BLaER1 (cell line): ENCODE measurements around the gene DAD1.
"Not testable (repeated sequence)": the region's sequence is repeated elsewhere in the genome, so short reads cannot be mapped to it uniquely, and the experiment has no call there.

ENCODE experiments used
- H3K27ac ChIP-seq: shearing (Covaris generic); formaldehyde crosslinking; 2 replicates; pipeline ENCODE4 v1.8.1; 2022
- H3K27me3 ChIP-seq: shearing (Covaris generic); formaldehyde crosslinking; 2 replicates; pipeline ENCODE4 v1.8.1; 2022
- H3K36me3 ChIP-seq: shearing (Covaris generic); formaldehyde crosslinking; 2 replicates; pipeline ENCODE4 v1.8.1; 2022
- H3K4me1 ChIP-seq: shearing (Covaris generic); formaldehyde crosslinking; 2 replicates; pipeline ENCODE4 v1.8.1; 2022
- H3K4me2 ChIP-seq: shearing (Covaris generic); formaldehyde crosslinking; 2 replicates; pipeline ENCODE4 v1.8.1; 2022
- H3K4me3 ChIP-seq: shearing (Covaris generic); formaldehyde crosslinking; 2 replicates; pipeline ENCODE4 v1.8.1; 2022
- H3K9ac ChIP-seq: shearing (Covaris generic); formaldehyde crosslinking; 2 replicates; pipeline ENCODE4 v1.8.1; 2022
- H3K9me3 ChIP-seq: shearing (Covaris generic); formaldehyde crosslinking; 2 replicates; pipeline ENCODE4 v1.8.1; 2022
- H4K20me1 ChIP-seq: shearing (Covaris generic); formaldehyde crosslinking; 2 replicates; pipeline ENCODE4 v1.8.1; 2022
- Cebpa-rat ChIP-seq: shearing (Covaris generic); IDR thresholded peaks from 2 replicates; pipeline ENCODE4 v1.8.1; 2022

DAD1 gene

GRCh38 chr14:22622255-22622654 is 33.2 kb upstream of the DAD1 start:
- H3K4me2 ChIP-seq, result peak overlapping the region; percentile 67
- H3K27ac ChIP-seq, result peak overlapping the region; percentile 35; the same call in 1 of the 2 replicates
- peaks cover 12% of the 10 kb centered on the region for H3K9me3 ChIP-seq
- TF ChIP-seq Cebpa-rat, result no peak
- H3K4me1 ChIP-seq, result peaks cover 45% of the 10 kb centered on the region
- H3K27me3 ChIP-seq, result no peaks in the 10 kb centered on the region
- no peaks in the 10 kb centered on the region for H4K20me1 ChIP-seq
- H3K36me3 ChIP-seq, result no peaks in the 10 kb centered on the region
- H3K4me3 ChIP-seq, result no peak overlapping the region
- H3K9ac ChIP-seq, result no peak overlapping the region

DNA sequence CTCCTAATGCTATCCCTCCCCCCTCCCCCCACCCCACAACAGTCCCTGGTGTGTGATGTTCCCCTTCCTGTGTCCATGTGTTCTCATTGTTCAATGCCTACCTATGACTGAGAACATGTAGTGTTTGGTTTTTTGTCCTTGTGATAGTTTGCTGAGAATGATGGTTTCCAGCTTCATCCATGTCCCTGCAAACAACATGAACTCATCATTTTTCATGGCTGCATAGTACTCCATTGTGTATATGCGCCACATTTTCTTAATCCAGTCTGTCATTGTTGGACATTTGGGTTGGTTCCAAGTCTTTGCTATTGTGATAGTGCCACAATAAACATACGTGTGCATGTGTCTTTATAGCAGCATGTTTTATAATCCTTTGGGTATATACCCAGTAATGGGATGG is 26.7 kb upstream of the DAD1 start:
- not testable (repeated sequence) for H3K4me3 ChIP-seq, H3K4me2 ChIP-seq, H3K9ac ChIP-seq, H3K27me3 ChIP-seq, H3K9me3 ChIP-seq, H4K20me1 ChIP-seq, H3K27ac ChIP-seq
- peaks cover 19% of the 10 kb centered on the region for H3K4me1 ChIP-seq
- H3K36me3 ChIP-seq, result peaks cover 17% of the 10 kb centered on the region

GRCh38 chr14:22614240-22614799 is 25.3 kb upstream of the DAD1 start:
- Histone ChIP-seq H3K9me3 (no peaks in the 10 kb centered on the region), H3K4me1 (peaks cover 19% of the 10 kb centered on the region), H4K20me1 (no peaks in the 10 kb centered on the region), H3K27ac (no peak overlapping the region), H3K4me3 (no peak overlapping the region), H3K9ac (no peak overlapping the region), H3K27me3 (no peaks in the 10 kb centered on the region), H3K4me2 (peak overlapping the region; percentile 50), H3K36me3 (peaks cover 31% of the 10 kb centered on the region)
- TF ChIP-seq Cebpa-rat, result no peak

DNA sequence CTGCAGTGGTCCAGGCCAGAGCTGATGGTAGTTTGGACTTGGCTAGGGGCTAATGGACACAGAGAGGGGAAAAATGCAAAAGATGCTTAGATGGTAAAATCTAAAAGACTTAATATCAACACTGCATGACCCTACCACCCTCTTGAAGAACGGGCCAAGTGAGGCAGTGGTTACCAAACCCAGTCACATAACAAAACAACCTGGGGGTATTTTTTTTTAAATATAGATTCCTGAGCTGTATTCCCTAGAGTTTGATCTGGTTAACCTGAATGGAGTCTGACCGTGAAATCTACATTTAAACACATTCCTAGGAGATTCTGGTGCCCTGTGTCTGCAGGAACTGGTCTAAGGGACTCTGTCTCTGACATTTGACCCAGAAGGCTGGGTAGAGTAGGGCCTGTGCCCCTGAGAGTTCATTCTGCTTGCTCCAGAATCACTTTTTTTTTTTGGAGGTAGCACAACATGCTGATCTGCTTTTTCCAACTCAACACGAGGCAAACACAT is 24.8 kb upstream of the DAD1 start:
- no peak overlapping the region for H3K9ac ChIP-seq
- no peaks in the 10 kb centered on the region for H3K27me3 ChIP-seq
- no peak overlapping the region for H3K4me3 ChIP-seq
- H3K9me3 ChIP-seq, result no peaks in the 10 kb centered on the region
- no peak overlapping the region for H3K27ac ChIP-seq
- H3K4me2 ChIP-seq, result peak overlapping the region; percentile 50
- TF ChIP-seq Cebpa-rat, result no peak
- H4K20me1 ChIP-seq, result no peaks in the 10 kb centered on the region
- H3K36me3 ChIP-seq, result peaks cover 37% of the 10 kb centered on the region
- H3K4me1 ChIP-seq, result peaks cover 19% of the 10 kb centered on the region

DNA sequence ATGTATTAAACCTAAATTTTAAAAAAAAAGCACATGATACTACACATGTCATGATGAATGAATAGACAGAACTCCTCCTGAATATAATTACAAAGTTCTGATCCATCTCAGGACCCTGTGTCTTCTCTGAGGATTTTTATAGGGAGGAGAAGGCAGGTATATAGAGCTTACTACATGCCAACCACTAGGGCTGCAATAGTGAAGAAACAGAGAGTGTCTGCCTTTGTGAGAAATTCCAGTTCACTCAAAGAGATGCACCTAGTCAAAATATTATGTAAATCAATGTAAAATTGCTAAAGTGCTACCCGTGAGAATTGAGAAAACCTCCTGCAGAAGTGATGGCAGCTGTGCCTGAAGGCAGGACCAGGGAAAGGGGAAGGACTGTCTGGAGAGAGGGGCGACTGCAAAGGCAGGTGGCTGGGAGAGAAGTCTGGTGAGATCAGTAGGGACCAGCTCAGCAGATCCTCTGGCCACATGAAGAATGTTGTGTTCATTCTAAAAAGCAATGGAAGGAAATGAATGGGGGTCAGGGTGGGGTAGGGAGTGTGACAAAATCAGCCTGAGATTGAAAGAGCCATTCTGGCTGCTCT is 24.2 kb upstream of the DAD1 start:
- Histone ChIP-seq H3K4me1 (peaks cover 19% of the 10 kb centered on the region), H4K20me1 (no peaks in the 10 kb centered on the region), H3K36me3 (peaks cover 42% of the 10 kb centered on the region), H3K4me3 (no peak overlapping the region), H3K9ac (no peak overlapping the region), H3K27ac (no peak overlapping the region), H3K27me3 (no peaks in the 10 kb centered on the region), H3K9me3 (no peaks in the 10 kb centered on the region), H3K4me2 (peak overlapping the region; percentile 50)
- no peak for TF ChIP-seq Cebpa-rat

GRCh38 chr14:22610931-22611330 is 21.9 kb upstream of the DAD1 start:
- Histone ChIP-seq H3K4me2 (no peak overlapping the region), H3K27me3 (no peaks in the 10 kb centered on the region), H4K20me1 (no peaks in the 10 kb centered on the region), H3K9me3 (no peaks in the 10 kb centered on the region), H3K4me3 (no peak overlapping the region), H3K4me1 (peaks cover 19% of the 10 kb centered on the region), H3K36me3 (peaks cover 64% of the 10 kb centered on the region), H3K27ac (no peak overlapping the region), H3K9ac (no peak overlapping the region)
- TF ChIP-seq Cebpa-rat, result no peak

DNA sequence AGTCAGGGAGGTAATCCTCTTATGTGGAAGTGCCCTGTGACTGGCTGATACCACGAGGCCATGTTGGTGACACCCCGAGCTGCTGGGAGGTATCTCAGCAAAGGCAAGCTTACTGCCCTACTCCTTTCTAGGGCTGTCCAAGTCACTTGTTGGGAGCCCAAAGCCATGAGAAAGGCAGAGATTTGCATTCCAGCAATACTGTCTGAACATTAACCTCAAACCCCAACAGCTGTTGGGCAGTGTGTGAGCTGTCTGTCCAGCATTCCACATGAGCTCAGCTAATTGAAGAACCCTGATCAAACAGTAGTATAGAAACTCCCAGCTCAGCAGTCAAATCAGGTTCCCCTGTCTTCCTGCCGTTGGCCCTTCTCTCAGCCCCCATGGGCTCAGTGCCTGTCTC is 18.3 kb upstream of the DAD1 start:
- Histone ChIP-seq H3K9ac (no peak overlapping the region), H3K9me3 (peaks cover 6% of the 10 kb centered on the region; the same call in 1 of the 2 replicates), H3K4me2 (no peak overlapping the region), H3K4me3 (no peak overlapping the region), H3K27me3 (no peaks in the 10 kb centered on the region), H3K36me3 (peaks cover 98% of the 10 kb centered on the region), H3K4me1 (0 out of 2 replicates have a peak, but pooled peaks cover 1% of the 10 kb centered on the region), H4K20me1 (no peaks in the 10 kb centered on the region), H3K27ac (no peak overlapping the region)
- TF ChIP-seq Cebpa-rat, result no peak

DNA sequence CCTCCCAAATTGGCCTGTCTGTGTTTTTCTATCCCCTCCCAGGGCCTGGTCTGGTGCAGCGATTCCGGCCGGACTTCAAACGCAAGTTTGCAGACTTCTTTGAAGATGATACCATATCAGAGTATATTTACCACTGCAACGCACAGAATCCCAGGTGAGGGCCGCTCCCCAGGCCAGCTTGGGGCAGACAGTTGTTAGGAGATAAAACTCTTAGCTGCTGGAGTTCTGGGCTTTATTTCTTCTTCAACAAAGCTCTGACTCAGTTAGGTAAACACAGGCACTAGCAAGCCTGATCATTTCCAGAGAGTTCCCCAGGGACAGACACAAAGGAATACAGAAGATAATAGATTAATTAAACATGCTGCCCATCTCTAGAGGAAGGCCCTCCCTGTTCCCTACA is 17.4 kb upstream of the DAD1 start:
- H3K27ac ChIP-seq, result no peak overlapping the region
- H3K9ac ChIP-seq, result no peak overlapping the region
- H3K4me1 ChIP-seq, result peaks cover 10% of the 10 kb centered on the region; the same call in 1 of the 2 replicates
- no peaks in the 10 kb centered on the region for H3K27me3 ChIP-seq
- H4K20me1 ChIP-seq, result no peaks in the 10 kb centered on the region
- H3K4me2 ChIP-seq, result no peak overlapping the region
- peaks cover 6% of the 10 kb centered on the region; the same call in 1 of the 2 replicates for H3K9me3 ChIP-seq
- no peak for TF ChIP-seq Cebpa-rat
- H3K4me3 ChIP-seq, result no peak overlapping the region
- H3K36me3 ChIP-seq, result peaks cover 98% of the 10 kb centered on the region

- no peak overlapping the region for H3K4me2 ChIP-seq
- H3K4me1 ChIP-seq, result peaks cover 40% of the 10 kb centered on the region
- H3K9ac ChIP-seq, result no peak overlapping the region
- no peaks in the 10 kb centered on the region for H4K20me1 ChIP-seq
- H3K27me3 ChIP-seq, result peaks cover 12% of the 10 kb centered on the region; the same call in 1 of the 2 replicates
- peaks cover 6% of the 10 kb centered on the region; the same call in 1 of the 2 replicates for H3K9me3 ChIP-seq
- H3K4me3 ChIP-seq, result no peak overlapping the region
- no peak for TF ChIP-seq Cebpa-rat
- H3K36me3 ChIP-seq, result peaks cover 65% of the 10 kb centered on the region
- H3K27ac ChIP-seq, result no peak overlapping the region
These were observed 13.8 kb upstream of the DAD1 start for GRCh38 chr14:22602862-22603261.

- Histone ChIP-seq H3K36me3 (peaks cover 56% of the 10 kb centered on the region), H3K4me3 (no peak overlapping the region), H3K4me2 (peak overlapping the region; percentile 83; the same call in 1 of the 2 replicates), H3K27me3 (peaks cover 12% of the 10 kb centered on the region; the same call in 1 of the 2 replicates), H3K4me1 (peaks cover 46% of the 10 kb centered on the region), H3K27ac (no peak overlapping the region), H3K9ac (no peak overlapping the region), H4K20me1 (no peaks in the 10 kb centered on the region), H3K9me3 (peaks cover 6% of the 10 kb centered on the region; the same call in 1 of the 2 replicates)
- TF ChIP-seq Cebpa-rat, result no peak
These were observed 13.0 kb upstream of the DAD1 start for GRCh38 chr14:22601996-22602395.
